ENCODE results near the gene SPSB3. TPM values are rescaled to one million over a fixed set of nuclear protein-coding genes. Genes with fewer than 3 reads are reported as not detected.

The SPSB3 gene
- total and polyA plus RNA-seq, 9 of the 15 experiments (the other 6 are each of a cell fraction or from before 2014, with no cell fraction given): 0.39 to 37.4 (median 7.1) TPM

GRCh38 chr16:1817276-1817589 is 34.9 kb upstream of the SPSB3 start:
- FAIRE-seq: no peak
- ATAC-seq: no peak
- Histone ChIP-seq H3K4me3 (no peak overlapping the region), H2AFZ (ENCODE audit: low read depth, low read length) (no peak overlapping the region), H3K27ac (ENCODE audit: extremely low read depth, low read depth, low read length) (no peak overlapping the region), H4K20me1 (replicated peaks; ENCODE audit: control insufficient read depth, insufficient read depth, low read length) (no peaks in the 10 kb centered on the region), H3K79me2 (ENCODE audit: control insufficient read depth, insufficient read depth, low read length) (no peaks in the 10 kb centered on the region), H3K4me2 (ENCODE audit: insufficient read depth, low read length) (no peak overlapping the region), H3K27me3 (ENCODE audit: control insufficient read depth in 2 of 2, insufficient read depth in 2 of 2, low read length in 2 of 2) (no peaks in the 10 kb centered on the region), H3K9ac (ENCODE audit: insufficient read depth in 1 of 2, low read depth in 2 of 2, low read length in 2 of 2) (no peak overlapping the region), H3K36me3 (ENCODE audit: control insufficient read depth, insufficient read depth, low read length) (peaks cover 3% of the 10 kb centered on the region; the same call in 1 of the 3 replicates), H3K9me3 (replicated peaks; ENCODE audit: control insufficient read depth, insufficient read depth, low read depth, low read length) (no peaks in the 10 kb centered on the region), H3K4me1 (replicated peaks in 1 of 2; ENCODE audit: control insufficient read depth in 2 of 2, insufficient read depth in 2 of 2, low read length in 2 of 2) (peaks cover 0 to 52% of the 10 kb centered on the region in 2 experiments; a peak in 3 of 5 replicates), H3K9me1 (ENCODE audit: control insufficient read depth, insufficient read depth, low read length) (no peaks in the 10 kb centered on the region)
- intact Hi-C loops (cut with micrococcal nuclease) (no loop called here), in situ Hi-C loops (cut with MboI) (no loop called here)
- ChIA-PET POLR2A (interaction anchor here (0.6 kb wide), 1 partner anchor 538 kb away, joined by 3 read pairs; no protein-coding TSS in a partner anchor), CTCF (ENCODE audit: low intra/inter-chr PET ratio) (no interaction called here)
- no peak for DNase-seq (ENCODE audit: extremely low read depth in 1 of 4, low spot score in 3 of 4)
- BruUV-seq (replicated peaks): no TSS peak
- WGBS (ENCODE audit: insufficient coverage, low coverage, missing lambda C conversion rate): 83% methylated on average over 8 of the region's 9 CpGs
- TF ChIP-seq MCM7 (IDR thresholded peaks at IDR 0.05): no peak
- no peak for TF ChIP-seq PATZ1 (CRISPR knock-in tag; IDR thresholded peaks at IDR 0.05; ENCODE audit: borderline replicate concordance)
- TF ChIP-seq HIVEP1 (CRISPR knock-in tag; IDR thresholded peaks at IDR 0.05): no peak
- TF ChIP-seq BACH1 (tag; IDR thresholded peaks at IDR 0.05): no peak
- TF ChIP-seq RCOR1 (IDR thresholded peaks at IDR 0.05; ENCODE audit: borderline replicate concordance in 1 of 2, low read depth in 2 of 2, low read length in 2 of 2): no peak
- no peak for TF ChIP-seq ZNF445 (CRISPR knock-in tag; IDR thresholded peaks at IDR 0.05; ENCODE audit: low read depth)
- no peak for TF ChIP-seq ZC3H4 (CRISPR knock-in tag; IDR thresholded peaks at IDR 0.05; ENCODE audit: borderline replicate concordance)
- no peak for TF ChIP-seq ZNF121 (CRISPR knock-in tag; conservative IDR thresholded peaks at IDR 0.05)
- no peak for TF ChIP-seq CTCF (IDR thresholded peaks at IDR 0.05 in 2 of 3, conservative IDR thresholded peaks at IDR 0.05 in 1 of 3; ENCODE audit: insufficient read depth in 2 of 3, low read depth in 1 of 3, low read length in 3 of 3)
- TF ChIP-seq FOXJ2 (tag; IDR thresholded peaks at IDR 0.05): no peak
- no peak for TF ChIP-seq CLOCK (CRISPR knock-in tag; IDR thresholded peaks at IDR 0.05; ENCODE audit: borderline replicate concordance)
- TF ChIP-seq SFPQ (IDR thresholded peaks at IDR 0.05; ENCODE audit: low read depth, low read length): no peak

All from K562 (cell line).